WI38 (cell line): Measurements from ENCODE around the gene PSMA5.
A peak's percentile ranks its signal among the peaks of the same experiment; 100 is the strongest.

Source experiments
- H3K4me3 ChIP-seq: 2 replicates; pipeline ENCODE4 v1.5.1; 2011; ENCODE audit warnings: low read depth, mild to moderate bottlenecking, control low read depth, low read length
- CTCF ChIP-seq: IDR thresholded peaks from 2 replicates; pipeline ENCODE4 v1.5.1; 2012; ENCODE audit warnings: low read depth, mild to moderate bottlenecking, control low read depth, low read length

The PSMA5 gene

GRCh38 chr1:109425391-109426280, 612 bp downstream of the PSMA5 start:
- no peak for TF ChIP-seq CTCF
- peak overlapping the region; percentile 84 for H3K4me3 ChIP-seq

GRCh38 chr1:109423498-109423897, 2.8 kb downstream of the PSMA5 start:
- no peak overlapping the region for H3K4me3 ChIP-seq
- TF ChIP-seq CTCF, result no peak

- no peak for TF ChIP-seq CTCF
These were observed 13.7 kb downstream of the PSMA5 start for GRCh38 chr1:109412551-109412950.

GRCh38 chr1:109404838-109405237, 21.4 kb downstream of the PSMA5 start:
- no peak overlapping the region for H3K4me3 ChIP-seq
- TF ChIP-seq CTCF, result no peak

More at GRCh38 chr1:109412551-109412950, 13.7 kb downstream of the PSMA5 start:
- no peak overlapping the region for H3K4me3 ChIP-seq

- TF ChIP-seq CTCF, result no peak
These were observed 24.2 kb downstream of the PSMA5 start for GRCh38 chr1:109402025-109402424.

GRCh38 chr1:109400035-109400655, 26.1 kb downstream of the PSMA5 start:
- no peak for TF ChIP-seq CTCF
- no peak overlapping the region for H3K4me3 ChIP-seq

More at GRCh38 chr1:109402025-109402424, 24.2 kb downstream of the PSMA5 start:
- H3K4me3 ChIP-seq, result no peak overlapping the region
